GM12874 (cell line): ENCODE measurements around the gene TNFRSF6B.

Experiments
- TF ChIP-seq, protein P1 (sequence below): IDR thresholded peaks from 2 replicates; pipeline ENCODE4 v1.5.1; 2011; ENCODE audit warnings: low read depth, mild to moderate bottlenecking, control low read depth, low read length, moderate library complexity; ENCODE audit not compliant: insufficient read depth

TNFRSF6B gene

DNA sequence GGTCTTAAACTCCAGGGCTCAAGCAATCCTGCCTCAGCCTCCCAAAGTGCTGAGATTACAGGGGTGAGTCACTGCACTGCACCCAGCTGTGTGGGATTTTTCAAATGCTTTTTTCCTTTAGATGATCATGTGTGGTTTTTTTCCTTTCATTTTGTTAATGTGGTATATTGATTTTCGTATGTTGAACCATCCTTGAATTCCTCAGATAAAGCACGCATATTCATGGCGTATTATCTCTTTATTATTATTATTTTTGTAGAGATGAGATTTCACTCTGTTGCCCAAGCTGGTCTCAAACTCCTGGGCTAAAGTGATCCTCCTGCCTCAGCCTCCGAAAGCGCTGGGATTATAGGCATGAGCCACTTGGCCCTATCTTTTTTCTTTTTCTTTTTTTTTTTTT lies 18.4 kb downstream of the TNFRSF6B start:
- TF ChIP-seq, protein P1, sequence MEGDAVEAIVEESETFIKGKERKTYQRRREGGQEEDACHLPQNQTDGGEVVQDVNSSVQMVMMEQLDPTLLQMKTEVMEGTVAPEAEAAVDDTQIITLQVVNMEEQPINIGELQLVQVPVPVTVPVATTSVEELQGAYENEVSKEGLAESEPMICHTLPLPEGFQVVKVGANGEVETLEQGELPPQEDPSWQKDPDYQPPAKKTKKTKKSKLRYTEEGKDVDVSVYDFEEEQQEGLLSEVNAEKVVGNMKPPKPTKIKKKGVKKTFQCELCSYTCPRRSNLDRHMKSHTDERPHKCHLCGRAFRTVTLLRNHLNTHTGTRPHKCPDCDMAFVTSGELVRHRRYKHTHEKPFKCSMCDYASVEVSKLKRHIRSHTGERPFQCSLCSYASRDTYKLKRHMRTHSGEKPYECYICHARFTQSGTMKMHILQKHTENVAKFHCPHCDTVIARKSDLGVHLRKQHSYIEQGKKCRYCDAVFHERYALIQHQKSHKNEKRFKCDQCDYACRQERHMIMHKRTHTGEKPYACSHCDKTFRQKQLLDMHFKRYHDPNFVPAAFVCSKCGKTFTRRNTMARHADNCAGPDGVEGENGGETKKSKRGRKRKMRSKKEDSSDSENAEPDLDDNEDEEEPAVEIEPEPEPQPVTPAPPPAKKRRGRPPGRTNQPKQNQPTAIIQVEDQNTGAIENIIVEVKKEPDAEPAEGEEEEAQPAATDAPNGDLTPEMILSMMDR = no peak

DNA sequence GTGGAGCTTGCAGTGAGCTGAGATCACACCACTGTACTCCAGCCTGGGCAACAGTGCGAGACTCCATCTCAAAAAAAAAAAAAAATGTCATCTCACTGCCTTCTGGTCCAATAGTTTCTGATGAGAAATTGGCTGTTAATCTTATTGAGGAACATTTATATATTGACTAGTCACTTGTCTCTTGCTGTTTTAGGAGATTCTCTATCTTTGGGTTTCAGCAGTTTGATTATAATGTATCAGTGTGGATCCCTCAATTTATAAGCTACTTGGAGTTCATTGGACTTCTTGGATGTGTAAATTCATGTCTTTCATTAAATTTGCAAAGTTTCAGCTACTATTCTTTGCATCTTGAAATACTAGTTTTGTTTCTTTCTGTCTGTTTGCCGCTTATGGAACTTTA lies 22.5 kb downstream of the TNFRSF6B start:
- TF ChIP-seq, protein P1 = no peak

DNA sequence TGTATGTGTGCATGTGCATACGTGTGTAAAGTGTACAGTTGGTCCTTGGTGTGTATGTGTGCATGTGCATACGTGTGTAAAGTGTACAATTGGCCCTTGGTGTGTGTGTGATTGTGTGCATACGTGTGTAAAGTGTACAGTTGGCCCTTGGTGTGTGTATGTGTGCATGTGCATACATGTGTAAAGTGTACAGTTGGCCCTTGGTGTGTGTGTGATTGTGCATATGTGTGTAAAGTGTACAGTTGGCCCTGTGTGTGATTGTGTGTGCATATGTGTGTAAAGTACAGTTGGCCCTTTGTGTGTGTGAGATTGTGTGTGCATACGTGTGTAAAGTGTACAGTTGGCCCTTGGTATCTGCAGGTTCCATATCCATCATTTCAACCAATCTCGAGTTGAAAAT lies 35.0 kb downstream of the TNFRSF6B start:
- TF ChIP-seq, protein P1 = no peak

DNA sequence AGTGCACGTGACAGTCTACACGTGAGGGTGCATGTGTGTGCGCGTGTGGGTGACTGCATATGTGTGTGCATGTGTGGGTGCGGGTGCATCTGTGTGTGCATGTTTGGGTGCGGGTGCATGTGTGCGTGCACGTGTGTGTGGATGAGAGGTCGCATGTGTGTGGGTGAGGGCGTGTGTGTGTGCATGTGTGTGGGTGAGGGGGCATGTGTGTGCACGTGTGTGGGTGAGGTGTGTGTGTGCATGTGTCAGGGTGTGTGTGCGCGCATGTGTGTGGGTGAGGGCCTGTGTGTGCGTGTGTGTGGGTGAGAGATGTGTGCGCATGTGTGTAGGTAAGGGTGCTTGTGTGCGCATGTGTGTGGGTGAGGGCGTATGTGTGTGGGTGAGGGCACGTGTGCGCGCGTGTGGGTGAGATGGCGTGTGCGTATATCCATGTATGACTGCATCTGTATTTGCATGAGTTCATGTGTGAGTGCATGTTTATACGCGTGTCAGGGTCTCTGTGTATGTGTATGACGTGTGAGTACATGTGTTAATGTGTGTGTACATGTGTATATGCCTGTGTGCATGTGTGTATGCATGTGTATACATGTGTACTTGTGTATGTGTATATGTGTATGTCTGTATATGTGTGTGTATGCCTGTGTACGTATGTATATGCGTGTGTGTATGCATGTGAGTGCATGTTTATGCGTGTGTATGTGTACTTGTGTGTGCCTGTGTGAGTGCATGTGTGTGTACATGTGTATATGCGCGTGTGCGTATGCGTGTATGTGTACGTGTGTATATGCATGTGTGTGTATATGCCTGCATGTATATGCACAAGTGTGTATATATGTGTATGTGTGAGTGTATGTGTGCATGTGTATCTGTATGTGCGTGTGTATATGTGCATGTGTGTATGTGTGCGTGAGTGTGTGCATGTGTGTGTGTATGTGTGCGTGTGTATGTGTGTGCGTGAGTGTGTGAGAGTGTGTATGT lies 36.0 kb downstream of the TNFRSF6B start:
- TF ChIP-seq, protein P1 = no peak

DNA sequence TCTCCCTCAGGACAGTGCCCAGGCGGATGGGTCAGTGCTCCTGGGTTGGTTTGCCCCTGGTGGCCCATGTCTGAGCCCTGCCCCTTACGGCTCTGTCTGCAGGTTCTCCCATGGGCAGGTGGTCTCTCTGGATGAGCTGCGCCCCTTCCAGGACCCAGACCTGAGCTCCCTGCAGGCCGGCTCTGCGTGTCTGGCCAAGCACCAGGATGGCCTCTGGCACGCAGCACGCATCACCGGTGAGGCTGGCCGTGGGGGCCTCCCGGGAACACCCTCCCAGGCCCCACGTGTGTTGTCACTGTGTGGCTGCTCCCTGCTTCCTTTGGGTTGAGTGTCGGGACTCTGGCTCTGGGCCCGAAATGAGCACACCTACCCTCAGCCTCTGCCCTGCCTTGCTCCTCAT lies 36.7 kb downstream of the TNFRSF6B start:
- TF ChIP-seq, protein P1 = no peak

DNA sequence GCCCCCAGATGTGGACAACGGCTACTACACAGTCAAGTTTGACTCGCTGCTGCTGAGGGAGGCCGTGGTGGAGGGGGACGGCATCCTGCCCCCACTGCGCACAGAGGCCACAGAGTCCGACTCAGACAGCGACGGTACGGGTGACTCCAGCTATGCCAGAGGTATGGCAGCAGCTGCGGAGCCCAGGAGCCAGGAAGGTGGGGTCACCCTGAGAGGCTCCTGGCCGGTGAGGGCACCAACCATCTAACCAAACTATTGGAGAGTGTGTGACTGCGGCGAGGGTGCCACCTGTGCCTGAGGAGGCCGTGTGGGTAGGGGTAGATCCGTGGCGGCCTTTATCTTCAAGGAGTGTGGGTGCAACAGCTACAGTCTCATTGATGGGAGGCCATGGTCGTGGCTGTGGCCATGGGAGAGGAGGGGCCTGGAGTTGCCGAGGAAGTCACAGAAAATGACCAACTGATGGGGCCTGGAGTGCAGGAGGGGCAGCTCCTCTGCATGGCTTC lies 37.2 kb downstream of the TNFRSF6B start:
- TF ChIP-seq, protein P1 = no peak

DNA sequence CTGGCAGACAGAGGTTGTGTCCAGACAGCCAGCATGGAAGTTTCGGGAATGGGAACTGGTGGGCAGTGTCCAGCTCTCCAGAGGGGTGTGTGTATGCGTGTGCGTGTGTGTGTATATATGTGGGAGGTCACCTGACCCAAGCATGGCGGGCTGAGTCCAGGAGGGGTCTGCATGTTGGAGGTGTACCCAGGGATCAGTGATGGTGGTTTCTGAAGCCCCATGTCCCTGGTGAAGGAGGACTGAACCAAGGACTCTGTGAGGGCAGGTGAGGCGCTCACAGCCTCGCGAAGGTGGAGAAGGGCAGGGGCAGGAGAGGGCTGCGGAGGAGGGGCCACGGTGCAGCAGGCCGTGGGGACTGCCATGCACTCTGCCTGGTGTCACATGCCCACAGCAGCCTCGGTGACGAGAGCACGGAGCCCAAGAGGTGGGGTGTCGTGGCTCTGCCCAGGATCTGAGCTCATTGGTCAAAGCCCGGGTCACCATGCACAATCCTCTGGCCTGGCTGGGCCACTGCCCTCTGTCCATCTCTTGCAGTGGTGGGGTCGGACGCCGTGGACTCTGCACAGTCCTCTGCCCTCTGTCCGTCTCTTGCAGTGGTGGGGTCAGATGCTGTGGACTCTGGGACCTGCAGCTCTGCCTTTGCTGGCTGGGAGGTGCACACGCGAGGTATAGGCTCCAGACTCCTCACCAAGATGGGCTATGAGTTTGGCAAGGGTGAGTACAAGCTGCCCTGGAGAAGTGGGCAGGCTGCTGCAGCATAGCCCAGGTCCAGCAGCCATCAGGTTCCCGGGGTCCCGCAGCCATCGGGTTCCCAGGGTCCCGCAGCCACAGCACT lies 37.9 kb downstream of the TNFRSF6B start:
- TF ChIP-seq, protein P1 = no peak
